ENCODE results near the gene COA5. TPM values are rescaled to one million over a fixed set of nuclear protein-coding genes. Genes with fewer than 3 reads are reported as not detected.

COA5 gene
- total RNA-seq, 2 experiments from 2014 or later: 33.6 to 40.0 TPM

- intact Hi-C loops (cut with micrococcal nuclease; ENCODE audit: unreplicated experiment): no loop called here
- Histone ChIP-seq H3K4me1 (ENCODE audit: insufficient read depth, low read length, poor library complexity, severe bottlenecking) (peaks cover 2% of the 10 kb centered on the region), H3K9me3 (ENCODE audit: low read length) (no peaks in the 10 kb centered on the region), H3K79me2 (ENCODE audit: insufficient read depth, low read depth, low read length) (no peaks in the 10 kb centered on the region), H3K27ac (ENCODE audit: low read depth, low read length, poor library complexity, severe bottlenecking) (no peak overlapping the region), H3K4me3 (ENCODE audit: low read depth, low read length, poor library complexity, severe bottlenecking) (no peak overlapping the region), H3K4me2 (ENCODE audit: low read length) (no peak overlapping the region), H3K36me3 (ENCODE audit: insufficient read depth, low read length) (peaks cover 66% of the 10 kb centered on the region), H3K9me2 (ENCODE audit: insufficient read depth, low read length) (no peaks in the 10 kb centered on the region), H4K20me1 (ENCODE audit: insufficient read depth, low read length) (no peaks in the 10 kb centered on the region), H2AFZ (ENCODE audit: low read length) (no peak overlapping the region)
- ChIA-PET POLR2A (interaction anchor here (1.6 kb wide), 1 partner anchor 8 kb away, joined by 4 read pairs; the partner anchor contains the start of gene UNC50), CTCF (ENCODE audit: unreplicated experiment) (no interaction called here)
- TF ChIP-seq CTCF (conservative IDR thresholded peaks at IDR 0.05; ENCODE audit: low read length): no peak
- TF ChIP-seq EZH2phosphoT487 (IDR thresholded peaks at IDR 0.05; ENCODE audit: borderline replicate concordance, low read depth, low read length): no peak
- BruUV-seq (replicated peaks): no TSS peak
- DNase-seq (ENCODE audit: low spot score): no peak
These were observed 8.8 kb upstream of the COA5 start for GRCh38 chr2:98617149-98617548.

GRCh38 chr2:98615481-98615880, 7.2 kb upstream of the COA5 start:
- Histone ChIP-seq H3K79me2 (ENCODE audit: insufficient read depth, low read depth, low read length) (0 out of 2 replicates have a peak, but pooled peaks cover 7% of the 10 kb centered on the region), H3K27ac (ENCODE audit: low read depth, low read length, poor library complexity, severe bottlenecking) (no peak overlapping the region), H3K9me2 (ENCODE audit: insufficient read depth, low read length) (no peaks in the 10 kb centered on the region), H4K20me1 (ENCODE audit: insufficient read depth, low read length) (no peaks in the 10 kb centered on the region), H3K4me1 (ENCODE audit: insufficient read depth, low read length, poor library complexity, severe bottlenecking) (peaks cover 7% of the 10 kb centered on the region), H3K36me3 (ENCODE audit: insufficient read depth, low read length) (peaks cover 70% of the 10 kb centered on the region), H3K4me2 (ENCODE audit: low read length) (no peak overlapping the region), H3K4me3 (ENCODE audit: low read depth, low read length, poor library complexity, severe bottlenecking) (no peak overlapping the region), H3K9me3 (ENCODE audit: low read length) (no peaks in the 10 kb centered on the region), H2AFZ (ENCODE audit: low read length) (no peak overlapping the region)
- no peak for DNase-seq (ENCODE audit: low spot score)
- intact Hi-C loops (cut with micrococcal nuclease; ENCODE audit: unreplicated experiment): no loop called here
- BruUV-seq (replicated peaks): no TSS peak
- 0 out of 2 replicates have a peak, but pooled peaks have one; percentile 22 for TF ChIP-seq CTCF (conservative IDR thresholded peaks at IDR 0.05; ENCODE audit: low read length)
- TF ChIP-seq EZH2phosphoT487 (IDR thresholded peaks at IDR 0.05; ENCODE audit: borderline replicate concordance, low read depth, low read length): no peak
- ChIA-PET POLR2A (no interaction called here), CTCF (ENCODE audit: unreplicated experiment) (no interaction called here)

- no peaks in the 10 kb centered on the region for H3K9me2 ChIP-seq (ENCODE audit: insufficient read depth, low read length)
- H3K4me3 ChIP-seq (ENCODE audit: low read depth, low read length, poor library complexity, severe bottlenecking): no peak overlapping the region
- peaks cover 70% of the 10 kb centered on the region for H3K36me3 ChIP-seq (ENCODE audit: insufficient read depth, low read length)
- ChIA-PET CTCF (ENCODE audit: unreplicated experiment) (no interaction called here), POLR2A (interaction anchor here (0.6 kb wide), 1 partner anchor 454 kb away, joined by 3 read pairs; no protein-coding TSS in a partner anchor)
- TF ChIP-seq CTCF (conservative IDR thresholded peaks at IDR 0.05; ENCODE audit: low read length) (no peak), EZH2phosphoT487 (IDR thresholded peaks at IDR 0.05; ENCODE audit: borderline replicate concordance, low read depth, low read length) (no peak)
- no peak overlapping the region for H2AFZ ChIP-seq (ENCODE audit: low read length)
- no peaks in the 10 kb centered on the region for H3K9me3 ChIP-seq (ENCODE audit: low read length)
- no peaks in the 10 kb centered on the region for H4K20me1 ChIP-seq (ENCODE audit: insufficient read depth, low read length)
- BruUV-seq (replicated peaks): no TSS peak
- DNase-seq (ENCODE audit: low spot score): no peak
- no peak overlapping the region for H3K27ac ChIP-seq (ENCODE audit: low read depth, low read length, poor library complexity, severe bottlenecking)
- H3K4me2 ChIP-seq (ENCODE audit: low read length): no peak overlapping the region
- peaks cover 19% of the 10 kb centered on the region for H3K4me1 ChIP-seq (ENCODE audit: insufficient read depth, low read length, poor library complexity, severe bottlenecking)
- intact Hi-C loops (cut with micrococcal nuclease; ENCODE audit: unreplicated experiment): no loop called here
- 0 out of 2 replicates have a peak, but pooled peaks cover 8% of the 10 kb centered on the region for H3K79me2 ChIP-seq (ENCODE audit: insufficient read depth, low read depth, low read length)
These were observed 5.9 kb upstream of the COA5 start for GRCh38 chr2:98614024-98614739.
